Ovary (tissue), 3 donors: ENCODE results near the gene WTAP.

Experiments
- POLR2A ChIP-seq: fragments of 450-650 bp; IDR thresholded peaks from one replicate; pipeline ENCODE4 v1.6.1; 2017; ENCODE audit warnings: antibody characterized with exemption, mild to moderate bottlenecking, moderate library complexity
- TF ChIP-seq, protein P1 (sequence below), 3 donors: fragments of 450-650 bp in 2 of 3; fragments of 200-600 bp in 1 of 3; IDR thresholded peaks; one replicate each; pipeline versions ENCODE4 v1.5.1 to v1.8.0; 2016 to 2022; ENCODE audit warnings: antibody characterized with exemption in 3 of 3, mild to moderate bottlenecking in 1 of 3
- donor health status: DM: no; HTN: no; CAD: no.

DNA sequence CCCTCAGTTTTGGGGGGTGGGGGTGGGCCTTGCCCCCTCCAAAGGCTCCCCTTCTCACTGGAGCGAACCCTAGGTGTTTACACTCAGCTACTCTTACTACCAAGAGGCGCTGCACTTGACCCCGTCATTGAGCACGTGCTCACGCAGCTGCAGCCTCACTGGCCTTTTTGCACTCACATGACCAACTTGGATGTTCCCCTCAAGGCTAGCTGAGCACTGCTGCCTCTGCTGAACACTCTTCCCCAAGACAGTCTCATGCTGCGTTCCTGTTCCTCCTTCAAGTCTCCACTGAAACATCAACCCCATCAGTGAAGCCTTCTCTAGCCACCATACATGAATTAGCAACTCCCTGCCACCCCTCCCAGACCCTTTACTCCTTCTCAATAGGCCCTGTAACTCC is 38.3 kb upstream of the WTAP start:
- no peak for TF ChIP-seq POLR2A
- TF ChIP-seq, protein P1, sequence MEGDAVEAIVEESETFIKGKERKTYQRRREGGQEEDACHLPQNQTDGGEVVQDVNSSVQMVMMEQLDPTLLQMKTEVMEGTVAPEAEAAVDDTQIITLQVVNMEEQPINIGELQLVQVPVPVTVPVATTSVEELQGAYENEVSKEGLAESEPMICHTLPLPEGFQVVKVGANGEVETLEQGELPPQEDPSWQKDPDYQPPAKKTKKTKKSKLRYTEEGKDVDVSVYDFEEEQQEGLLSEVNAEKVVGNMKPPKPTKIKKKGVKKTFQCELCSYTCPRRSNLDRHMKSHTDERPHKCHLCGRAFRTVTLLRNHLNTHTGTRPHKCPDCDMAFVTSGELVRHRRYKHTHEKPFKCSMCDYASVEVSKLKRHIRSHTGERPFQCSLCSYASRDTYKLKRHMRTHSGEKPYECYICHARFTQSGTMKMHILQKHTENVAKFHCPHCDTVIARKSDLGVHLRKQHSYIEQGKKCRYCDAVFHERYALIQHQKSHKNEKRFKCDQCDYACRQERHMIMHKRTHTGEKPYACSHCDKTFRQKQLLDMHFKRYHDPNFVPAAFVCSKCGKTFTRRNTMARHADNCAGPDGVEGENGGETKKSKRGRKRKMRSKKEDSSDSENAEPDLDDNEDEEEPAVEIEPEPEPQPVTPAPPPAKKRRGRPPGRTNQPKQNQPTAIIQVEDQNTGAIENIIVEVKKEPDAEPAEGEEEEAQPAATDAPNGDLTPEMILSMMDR (IDR thresholded peaks at IDR 0.05), result no peak
